GM18517 (cell line): Measurements from ENCODE around the gene PABPN1L.

Experiments used
- ATAC-seq: cut with Tn5 transposase; IDR thresholded peaks from one replicate; pipeline ENCODE4 v1.9.1; 2021; ENCODE audit warnings: mild to moderate bottlenecking, moderate library complexity; ENCODE audit not compliant: unreplicated experiment

The PABPN1L gene

GRCh38 chr16:88870608-88871348 lies 4.3 kb upstream of the PABPN1L start:
- no peak for ATAC-seq

- ATAC-seq, result no peak
Observed at GRCh38 chr16:88869673-88869980, 3.2 kb upstream of the PABPN1L start.

GRCh38 chr16:88868974-88869672 lies 2.7 kb upstream of the PABPN1L start:
- ATAC-seq, result no peak

GRCh38 chr16:88867581-88868246 lies 1.3 kb upstream of the PABPN1L start:
- ATAC-seq, result no peak

GRCh38 chr16:88865742-88866141 lies 718 bp downstream of the PABPN1L start:
- no peak for ATAC-seq

GRCh38 chr16:88865310-88865709 lies 1.1 kb downstream of the PABPN1L start:
- ATAC-seq, result no peak

- ATAC-seq, result no peak
Observed at GRCh38 chr16:88864521-88864920, 1.9 kb downstream of the PABPN1L start.

GRCh38 chr16:88864099-88864498 lies 2.4 kb downstream of the PABPN1L start:
- no peak for ATAC-seq

- ATAC-seq, result no peak
Observed at GRCh38 chr16:88863426-88863825, 3.0 kb downstream of the PABPN1L start.

GRCh38 chr16:88862968-88863367 lies 3.5 kb downstream of the PABPN1L start:
- ATAC-seq, result no peak

- no peak for ATAC-seq
Observed at GRCh38 chr16:88861359-88861758, 5.1 kb downstream of the PABPN1L start.

GRCh38 chr16:88859381-88860091 lies 6.9 kb downstream of the PABPN1L start:
- ATAC-seq, result no peak

- ATAC-seq, result no peak
Observed at GRCh38 chr16:88857728-88858339, 8.6 kb downstream of the PABPN1L start.

GRCh38 chr16:88856828-88857727 lies 9.4 kb downstream of the PABPN1L start, which contains the start of the genes GALNS and TRAPPC2L:
Gene GALNS (minus strand): TSS chr16:88856947. CDS start chr16:88856877, 70 bp downstream.
Gene TRAPPC2L (plus strand): TSS chr16:88857127. CDS start chr16:88857151, 24 bp downstream.
- ATAC-seq, result peak; percentile 70

- ATAC-seq, result no peak
Observed at GRCh38 chr16:88856122-88856827, 10.2 kb downstream of the PABPN1L start.

GRCh38 chr16:88855736-88856121 lies 10.7 kb downstream of the PABPN1L start:
- ATAC-seq, result no peak

- no peak for ATAC-seq
Observed at GRCh38 chr16:88855176-88855575, 11.3 kb downstream of the PABPN1L start.

GRCh38 chr16:88854306-88855111 lies 12.0 kb downstream of the PABPN1L start:
- ATAC-seq, result no peak
